CD4-positive, CD25-positive, alpha-beta regulatory T cell (primary cell): ENCODE results near the gene ZNF600. TPM values are rescaled to one million over a fixed set of nuclear protein-coding genes. Genes with fewer than 3 reads are reported as not detected.
A peak's percentile ranks its signal among the peaks of the same experiment; 100 is the strongest.
"Not testable (repeated sequence)": the region's sequence is repeated elsewhere in the genome, so short reads cannot be mapped to it uniquely, and the experiment has no call there.

Experiments used
- ATAC-seq, 2 donors: fragments of 150-1000 bp; cut with Tn5 transposase; one replicate each; pipeline ENCODE4 v1.10.0; 2021; ENCODE audit warnings: low read depth in 2 of 2, moderate number of reproducible peaks in 2 of 2, moderate library complexity in 1 of 2
- DNase-seq, 3 donors: peaks; one replicate each; pipeline versions ENCODE4 v3.0.0 to v3.0.0-alpha.2; 2012 to 2022; ENCODE audit warnings: mixed read lengths in 1 of 3
- H3K27ac ChIP-seq: one replicate; pipeline ENCODE4 v1.7.0; 2013; ENCODE audit warnings: mild to moderate bottlenecking, low read length; ENCODE audit not compliant: insufficient read depth, poor library complexity, severe bottlenecking
- H3K27me3 ChIP-seq: one replicate; pipeline ENCODE4 v1.7.0; 2013; ENCODE audit warnings: low read length; ENCODE audit not compliant: control insufficient read depth, insufficient read depth
- H3K36me3 ChIP-seq: one replicate; pipeline ENCODE4 v1.7.0; 2013; ENCODE audit warnings: mild to moderate bottlenecking, low read length, moderate library complexity; ENCODE audit not compliant: control insufficient read depth, insufficient read depth
- H3K4me1 ChIP-seq: 2 replicates; pipeline ENCODE4 v1.7.0; 2013; ENCODE audit warnings: mild to moderate bottlenecking, low read length; ENCODE audit not compliant: insufficient read depth, control insufficient read depth, poor library complexity, severe bottlenecking
- H3K4me3 ChIP-seq: one replicate; pipeline ENCODE4 v1.7.0; 2013; ENCODE audit warnings: low read depth, mild to moderate bottlenecking, low read length, moderate library complexity
- H3K9me3 ChIP-seq, 2 experiments: 1 replicate in 1 of 2; 2 replicates in 1 of 2; pipeline ENCODE4 v1.7.0; 2013; ENCODE audit warnings: low read length in 2 of 2, mild to moderate bottlenecking in 1 of 2, moderate library complexity in 1 of 2; ENCODE audit not compliant: control insufficient read depth in 2 of 2
- H3K27ac Mint-ChIP-seq, 3 donors: one replicate each; pipeline ENCODE4 v1.8.0; 2020 to 2022; ENCODE audit warnings: mild to moderate bottlenecking in 3 of 3, mixed read lengths in 3 of 3, moderate library complexity in 2 of 3
- H3K27me3 Mint-ChIP-seq: one replicate; pipeline ENCODE4 v1.8.0; 2022; ENCODE audit warnings: mild to moderate bottlenecking, mixed read lengths
- H3K36me3 Mint-ChIP-seq: one replicate; pipeline ENCODE4 v1.8.0; 2020; ENCODE audit warnings: mixed read lengths
- H3K4me1 Mint-ChIP-seq, 4 donors: one replicate each; pipeline ENCODE4 v1.8.0; 2020 to 2022; ENCODE audit warnings: mixed read lengths in 4 of 4, mild to moderate bottlenecking in 1 of 4
- H3K4me3 Mint-ChIP-seq, 4 donors: one replicate each; pipeline ENCODE4 v1.8.0; 2020 to 2022; ENCODE audit warnings: mild to moderate bottlenecking in 4 of 4, mixed read lengths in 4 of 4, moderate library complexity in 3 of 4
- H3K9me3 Mint-ChIP-seq, 7 donors: one replicate each; pipeline ENCODE4 v1.8.0; 2020 to 2022; ENCODE audit warnings: mixed read lengths in 7 of 7, mild to moderate bottlenecking in 3 of 7, moderate library complexity in 2 of 7
- polyA plus RNA-seq, 4 donors: library from polyadenylated mRNA; unstranded; fragments of 300-500 nt; fragmentation: Illumina TruSeq; gene quantifications; one replicate each; pipeline ENCODE4 v1.2.3, GENCODE V29; 2021
- total RNA-seq: library from RNA; stranded (reverse); gene quantifications from one replicate; pipeline ENCODE4 v1.2.3, GENCODE V29; 2022

Gene ZNF600
- total and polyA plus RNA-seq, 5 donors from 2014 or later, result 4.3 to 22.3 (median 20.4) TPM

GRCh38 chr19:52741951-52742485, 44.6 kb downstream of the ZNF600 start:
- Mint-ChIP-seq H3K9me3 (peaks cover 0 to 7% (median 0%) of the 10 kb centered on the region in 7 donors), H3K27ac (peak overlapping the region in 1 of 3 donors; percentile 47)

GRCh38 chr19:52741371-52741770, 45.2 kb downstream of the ZNF600 start:
- H3K9me3 Mint-ChIP-seq, H3K36me3 ChIP-seq, H3K27me3 ChIP-seq, H3K27ac ChIP-seq, H3K36me3 Mint-ChIP-seq, H3K4me1 ChIP-seq, H3K27me3 Mint-ChIP-seq, H3K4me3 ChIP-seq, H3K9me3 ChIP-seq, DNase-seq, H3K4me3 Mint-ChIP-seq, ATAC-seq, H3K27ac Mint-ChIP-seq: not testable (repeated sequence)
- peaks cover 5 to 11% (median 7%) of the 10 kb centered on the region in 4 donors for H3K4me1 Mint-ChIP-seq

More at GRCh38 chr19:52741951-52742485, 44.6 kb downstream of the ZNF600 start:
- no peak for ATAC-seq
- no peaks in the 10 kb centered on the region for H3K36me3 Mint-ChIP-seq
- H3K27me3 Mint-ChIP-seq, result no peaks in the 10 kb centered on the region
- Histone ChIP-seq H3K4me1 (no peaks in the 10 kb centered on the region), H3K27me3 (no peaks in the 10 kb centered on the region), H3K36me3 (no peaks in the 10 kb centered on the region), H3K4me3 (no peak overlapping the region), H3K27ac (no peak overlapping the region), H3K9me3 (peaks cover 0 to 2% of the 10 kb centered on the region in 2 experiments)
- H3K4me3 Mint-ChIP-seq, result peak overlapping the region in 1 of 4 donors; percentile 7
- H3K4me1 Mint-ChIP-seq, result peaks cover 5 to 11% (median 7%) of the 10 kb centered on the region in 4 donors
- no peak for DNase-seq

GRCh38 chr19:52739576-52739975, 47.0 kb downstream of the ZNF600 start:
- no peaks in the 10 kb centered on the region for H3K36me3 Mint-ChIP-seq
- DNase-seq, result no peak
- peaks cover 8% of the 10 kb centered on the region for H3K4me1 ChIP-seq
- H3K27ac Mint-ChIP-seq, result no peak overlapping the region
- H3K27me3 Mint-ChIP-seq, result no peaks in the 10 kb centered on the region
- peaks cover 0 to 20% (median 14%) of the 10 kb centered on the region in 4 donors for H3K4me1 Mint-ChIP-seq
- no peaks in the 10 kb centered on the region for H3K36me3 ChIP-seq
- ATAC-seq, result no peak
- H3K9me3 Mint-ChIP-seq, result peaks cover 0 to 7% (median 0%) of the 10 kb centered on the region in 7 donors
- H3K9me3 ChIP-seq, result peaks cover 0 to 2% of the 10 kb centered on the region in 2 experiments
- no peak overlapping the region for H3K4me3 Mint-ChIP-seq
- H3K27me3 ChIP-seq, result no peaks in the 10 kb centered on the region
- H3K4me3 ChIP-seq, result no peak overlapping the region
- H3K27ac ChIP-seq, result no peak overlapping the region

- ATAC-seq (no peak), DNase-seq (peak in 2 of 3 donors; percentile 6 to 15)
- H3K36me3 ChIP-seq, result no peaks in the 10 kb centered on the region
- Mint-ChIP-seq H3K4me1 (peaks cover 13 to 26% (median 20%) of the 10 kb centered on the region in 4 donors), H3K36me3 (peaks cover 4% of the 10 kb centered on the region), H3K27me3 (no peaks in the 10 kb centered on the region), H3K27ac (peak overlapping the region; percentile 92 to 96 (median 94)), H3K9me3 (peaks cover 0 to 10% (median 0%) of the 10 kb centered on the region in 7 donors), H3K4me3 (peak overlapping the region in 3 of 4 donors; percentile 93 to 94 (median 93))
- H3K4me1 ChIP-seq, result peaks cover 19% of the 10 kb centered on the region
- H3K27me3 ChIP-seq, result no peaks in the 10 kb centered on the region
- H3K9me3 ChIP-seq, result peaks cover 2 to 3% of the 10 kb centered on the region in 2 experiments
- H3K4me3 ChIP-seq, result no peak overlapping the region
- peak overlapping the region; percentile 87 for H3K27ac ChIP-seq
Observed at GRCh38 chr19:52735734-52736133, 50.9 kb downstream of the ZNF600 start.

- Histone ChIP-seq H3K27ac (peak within 1 kb of the TSS; percentile 87), H3K36me3 (no peaks in the 10 kb centered on the region), H3K9me3 (peaks cover 0 to 5% of the 10 kb centered on the region in 2 experiments), H3K27me3 (no peaks in the 10 kb centered on the region), H3K4me3 (peak within 1 kb of the TSS; percentile 93), H3K4me1 (peaks cover 19% of the 10 kb centered on the region)
- peaks cover 4% of the 10 kb centered on the region for H3K36me3 Mint-ChIP-seq
- DNase-seq, result peak; percentile 97 to 99 (median 98)
- H3K4me1 Mint-ChIP-seq, result peaks cover 13 to 26% (median 20%) of the 10 kb centered on the region in 4 donors
- peak within 1 kb of the TSS; percentile 93 to 98 (median 94) for H3K4me3 Mint-ChIP-seq
- H3K9me3 Mint-ChIP-seq, result peaks cover 0 to 8% (median 0%) of the 10 kb centered on the region in 7 donors
- ATAC-seq, result peak; percentile 97 to 98
- H3K27ac Mint-ChIP-seq, result peak within 1 kb of the TSS; percentile 92 to 96 (median 94)
- H3K27me3 Mint-ChIP-seq, result no peaks in the 10 kb centered on the region
Observed at GRCh38 chr19:52734893-52735661, 51.5 kb downstream of the ZNF600 start, which contains the start of gene ZNF611. Gene ZNF611, minus strand, starts transcription at chr19:52735044. Its CDS starts 19,150 bp downstream, at chr19:52715894.

GRCh38 chr19:52734331-52734892, 52.2 kb downstream of the ZNF600 start:
- Mint-ChIP-seq H3K27me3 (no peaks in the 10 kb centered on the region), H3K4me3 (peak overlapping the region; percentile 93 to 98 (median 94)), H3K36me3 (peaks cover 9% of the 10 kb centered on the region), H3K4me1 (peaks cover 18 to 32% (median 25%) of the 10 kb centered on the region in 4 donors), H3K27ac (peak overlapping the region; percentile 92 to 96 (median 94)), H3K9me3 (peaks cover 0 to 7% (median 0%) of the 10 kb centered on the region in 7 donors)
- DNase-seq (no peak), ATAC-seq (peak; percentile 16 to 20)
- Histone ChIP-seq H3K4me1 (peaks cover 19% of the 10 kb centered on the region), H3K36me3 (no peaks in the 10 kb centered on the region), H3K9me3 (peaks cover 0 to 9% of the 10 kb centered on the region in 2 experiments), H3K27ac (peak overlapping the region; percentile 87), H3K27me3 (no peaks in the 10 kb centered on the region), H3K4me3 (peak overlapping the region; percentile 93)

- Mint-ChIP-seq H3K4me1 (peaks cover 7 to 14% (median 11%) of the 10 kb centered on the region in 4 donors), H3K36me3 (peaks cover 54% of the 10 kb centered on the region), H3K9me3 (peaks cover 2 to 27% (median 5%) of the 10 kb centered on the region in 7 donors)
- not testable (repeated sequence) for ATAC-seq, H3K4me1 ChIP-seq, H3K4me3 Mint-ChIP-seq, H3K27me3 ChIP-seq, DNase-seq, H3K27ac Mint-ChIP-seq, H3K4me3 ChIP-seq, H3K27me3 Mint-ChIP-seq, H3K27ac ChIP-seq
- peaks cover 43% of the 10 kb centered on the region for H3K36me3 ChIP-seq
- H3K9me3 ChIP-seq, result peaks cover 15 to 22% of the 10 kb centered on the region in 2 experiments
Observed at GRCh38 chr19:52726051-52726450, 60.5 kb downstream of the ZNF600 start.
